GM12874 (cell line): ENCODE results near the gene MBD4.
A peak's percentile ranks its signal among the peaks of the same experiment; 100 is the strongest.

Experiments
- TF ChIP-seq, protein P1 (sequence below): IDR thresholded peaks from 2 replicates; pipeline ENCODE4 v1.5.1; 2011; ENCODE audit warnings: low read depth, mild to moderate bottlenecking, control low read depth, low read length, moderate library complexity; ENCODE audit not compliant: insufficient read depth

Gene MBD4

DNA sequence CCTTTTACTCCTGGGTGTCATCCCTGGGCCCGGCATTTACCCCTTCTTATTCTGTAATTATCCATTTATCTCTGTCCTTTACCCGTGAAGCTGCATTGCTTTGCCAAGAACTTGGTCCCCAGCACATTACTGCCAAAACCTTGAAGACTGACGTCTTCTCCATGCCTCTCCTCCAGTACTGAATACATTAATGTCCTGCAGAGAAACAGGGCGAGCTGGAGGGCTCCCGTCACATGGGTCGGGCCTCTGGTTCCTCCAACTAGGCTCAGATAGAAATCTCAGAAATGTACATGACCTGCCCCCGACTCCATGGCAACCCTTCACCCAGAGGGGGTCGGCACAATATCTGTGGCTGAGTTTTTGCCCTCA, 11.8 kb downstream of the MBD4 start:
- TF ChIP-seq, protein P1, sequence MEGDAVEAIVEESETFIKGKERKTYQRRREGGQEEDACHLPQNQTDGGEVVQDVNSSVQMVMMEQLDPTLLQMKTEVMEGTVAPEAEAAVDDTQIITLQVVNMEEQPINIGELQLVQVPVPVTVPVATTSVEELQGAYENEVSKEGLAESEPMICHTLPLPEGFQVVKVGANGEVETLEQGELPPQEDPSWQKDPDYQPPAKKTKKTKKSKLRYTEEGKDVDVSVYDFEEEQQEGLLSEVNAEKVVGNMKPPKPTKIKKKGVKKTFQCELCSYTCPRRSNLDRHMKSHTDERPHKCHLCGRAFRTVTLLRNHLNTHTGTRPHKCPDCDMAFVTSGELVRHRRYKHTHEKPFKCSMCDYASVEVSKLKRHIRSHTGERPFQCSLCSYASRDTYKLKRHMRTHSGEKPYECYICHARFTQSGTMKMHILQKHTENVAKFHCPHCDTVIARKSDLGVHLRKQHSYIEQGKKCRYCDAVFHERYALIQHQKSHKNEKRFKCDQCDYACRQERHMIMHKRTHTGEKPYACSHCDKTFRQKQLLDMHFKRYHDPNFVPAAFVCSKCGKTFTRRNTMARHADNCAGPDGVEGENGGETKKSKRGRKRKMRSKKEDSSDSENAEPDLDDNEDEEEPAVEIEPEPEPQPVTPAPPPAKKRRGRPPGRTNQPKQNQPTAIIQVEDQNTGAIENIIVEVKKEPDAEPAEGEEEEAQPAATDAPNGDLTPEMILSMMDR, result no peak

GRCh38 chr3:129425619-129426018, 14.1 kb downstream of the MBD4 start:
- TF ChIP-seq, protein P1, result no peak

DNA sequence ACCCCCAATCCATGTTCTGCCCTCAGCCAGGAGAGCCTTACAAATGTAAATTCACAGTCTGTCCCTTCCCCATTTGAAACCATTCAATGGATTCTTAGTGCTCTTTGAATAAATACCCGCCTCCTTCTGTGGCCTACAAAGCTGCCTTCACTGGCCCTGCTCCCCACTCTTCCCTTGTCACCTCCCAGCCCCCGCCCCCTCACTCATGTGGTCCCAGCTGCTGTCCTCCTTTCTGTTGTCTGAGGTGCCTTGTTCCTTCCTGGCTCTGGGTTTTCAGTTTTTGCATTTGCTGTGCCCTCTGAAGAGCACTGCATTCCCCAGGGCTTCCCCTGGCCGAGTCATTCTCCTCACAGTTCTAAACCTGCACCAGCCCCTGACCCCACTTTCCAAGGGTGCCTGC, 14.5 kb downstream of the MBD4 start:
- TF ChIP-seq, protein P1, result no peak

DNA sequence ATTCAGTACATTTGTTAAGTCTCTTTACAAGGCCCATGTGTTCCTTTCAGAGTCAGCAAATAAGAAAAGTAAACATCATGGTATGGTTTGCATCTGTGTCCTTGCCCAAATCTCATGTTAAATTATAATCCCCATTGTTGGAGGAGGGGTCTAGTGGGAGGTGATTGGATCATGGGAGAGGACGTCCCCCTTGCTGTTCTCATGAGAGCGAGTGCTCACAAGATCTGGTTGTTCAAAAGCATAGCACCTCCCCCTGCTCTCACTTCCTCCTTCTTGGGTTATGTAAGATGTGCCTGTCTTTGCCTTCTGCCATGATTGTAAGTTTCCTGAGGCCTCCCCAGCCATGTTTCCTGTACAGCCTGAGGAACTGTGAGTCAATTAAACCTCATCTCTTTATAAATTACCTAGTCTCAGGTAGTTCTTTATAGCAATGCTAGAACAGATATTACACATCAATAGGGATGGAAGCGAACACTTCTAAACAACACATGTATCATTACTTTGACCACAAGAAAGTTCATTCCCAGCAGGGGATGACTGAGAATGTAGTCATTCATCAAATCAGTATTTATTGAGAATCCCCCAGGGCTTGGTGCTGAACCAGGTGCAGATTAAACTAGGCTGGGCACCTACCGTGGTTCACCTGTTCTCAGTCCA, 15.4 kb downstream of the MBD4 start:
- TF ChIP-seq, protein P1, result no peak

- TF ChIP-seq, protein P1, result no peak
These were observed 16.9 kb downstream of the MBD4 start for GRCh38 chr3:129422897-129423296.

- TF ChIP-seq, protein P1, result 0 out of 2 replicates have a peak, but pooled peaks have one; percentile 10
These were observed 17.6 kb downstream of the MBD4 start for GRCh38 chr3:129421988-129422745.

- TF ChIP-seq, protein P1, result no peak
These were observed 18.4 kb downstream of the MBD4 start for GRCh38 chr3:129421236-129421883.
